IMR-90 (cell line): ENCODE data around the gene TBC1D24. TPM values are rescaled to one million over a fixed set of nuclear protein-coding genes. Genes with fewer than 3 reads are reported as not detected.

Experiments used
- ATAC-seq: fragments of 200-7000 bp; cut with Tn5 transposase; 2 replicates; pipeline ENCODE4 v1.9.1; 2020; ENCODE audit warnings: low read depth, mild to moderate bottlenecking, moderate library complexity
- BruUV-seq: library from RNA; stranded (reverse); fragments of 400-500 nt; replicated peaks from 2 replicates; lab custom pipeline; 2021; lab: Mats Ljungman, UMichigan
- CTCF ChIA-PET: fragments of 300-600 bp; formaldehyde crosslinking; extraction: SDS; loops from one replicate; lab custom pipeline; 2021; ENCODE audit warnings: antibody characterized with exemption; lab: Yijun Ruan, JAX
- POLR2A ChIA-PET: fragments of 300-600 bp; sonication (Branson Sonifier 250); formaldehyde crosslinking; loops from one replicate; lab custom pipeline; 2022; ENCODE audit warnings: antibody characterized with exemption; ENCODE audit not compliant: unreplicated experiment; lab: Charles Lee
- DNase-seq: peaks from one replicate; pipeline ENCODE4 v3.0.0; 2013
- H2AFZ ChIP-seq: replicated peaks from 2 replicates; pipeline ENCODE3; 2013; ENCODE audit warnings: low read length, mild to moderate bottlenecking; ENCODE audit not compliant: poor library complexity
- H2AK5ac ChIP-seq: 2 replicates; pipeline ENCODE4 v1.6.1; 2013; ENCODE audit warnings: low read depth, low read length, inconsistent platforms
- H2AK9ac ChIP-seq: replicated peaks from 2 replicates; pipeline ENCODE3; 2013; ENCODE audit warnings: mild to moderate bottlenecking, low read depth, low read length, moderate library complexity; ENCODE audit not compliant: poor library complexity
- H2BK120ac ChIP-seq: 2 replicates; pipeline ENCODE4 v1.6.1; 2013; ENCODE audit warnings: low read depth, low read length, inconsistent platforms
- H2BK15ac ChIP-seq: 3 replicates; pipeline ENCODE4 v1.6.1; 2013; ENCODE audit warnings: low read depth, low read length, inconsistent platforms
- H2BK20ac ChIP-seq: 2 replicates; pipeline ENCODE4 v1.6.1; 2013; ENCODE audit warnings: low read depth, mild to moderate bottlenecking, inconsistent platforms, low read length, moderate library complexity
- H2BK5ac ChIP-seq: 2 replicates; pipeline ENCODE4 v1.6.1; 2013; ENCODE audit warnings: mild to moderate bottlenecking, low read depth, low read length, inconsistent platforms; ENCODE audit not compliant: poor library complexity, severe bottlenecking
- H3K14ac ChIP-seq: replicated peaks from 2 replicates; pipeline ENCODE4 v1.6.1; 2013; ENCODE audit warnings: low read depth, low read length, inconsistent platforms
- H3K18ac ChIP-seq: 2 replicates; pipeline ENCODE4 v1.6.1; 2013; ENCODE audit warnings: low read depth, low read length, control low read depth
- H3K23ac ChIP-seq: 2 replicates; pipeline ENCODE4 v1.6.1; 2013; ENCODE audit warnings: low read depth, low read length, inconsistent platforms
- H3K27ac ChIP-seq: 2 replicates; pipeline ENCODE4 v1.5.1; 2013; ENCODE audit warnings: mild to moderate bottlenecking, control low read depth, low read length; ENCODE audit not compliant: insufficient read depth
- H3K27me3 ChIP-seq: 2 replicates; pipeline ENCODE4 v1.6.1; 2013; ENCODE audit warnings: low read length; ENCODE audit not compliant: control insufficient read depth, insufficient read depth
- H3K36me3 ChIP-seq: 2 replicates; pipeline ENCODE4 v1.6.1; 2013; ENCODE audit warnings: low read length, mixed read lengths; ENCODE audit not compliant: control insufficient read depth, insufficient read depth
- H3K4ac ChIP-seq: 2 replicates; pipeline ENCODE4 v1.6.1; 2013; ENCODE audit warnings: low read depth, low read length, inconsistent platforms
- H3K4me1 ChIP-seq: 2 replicates; pipeline ENCODE4 v1.6.1; 2013; ENCODE audit warnings: low read length, mixed read lengths; ENCODE audit not compliant: control insufficient read depth, insufficient read depth
- H3K4me2 ChIP-seq: 2 replicates; pipeline ENCODE4 v1.6.1; 2013; ENCODE audit warnings: low read depth, mild to moderate bottlenecking, control low read depth, low read length, moderate library complexity
- H3K4me3 ChIP-seq: 2 replicates; pipeline ENCODE4 v1.5.1; 2013; ENCODE audit warnings: low read depth, mild to moderate bottlenecking, control low read depth, low read length, moderate library complexity; ENCODE audit not compliant: insufficient read depth
- H3K56ac ChIP-seq: 2 replicates; pipeline ENCODE4 v1.6.1; 2013; ENCODE audit warnings: low read length, inconsistent platforms; ENCODE audit not compliant: insufficient read depth; ENCODE audit errors: extremely low read depth
- H3K79me1 ChIP-seq, 2 experiments: 2 replicates each; pipeline ENCODE4 v1.6.1; 2013; ENCODE audit warnings: low read length in 2 of 2, inconsistent platforms in 1 of 2, low read depth in 1 of 2
- H3K9ac ChIP-seq: 2 replicates; pipeline ENCODE4 v1.6.1; 2013; ENCODE audit warnings: low read depth, low read length, control low read depth
- H3K9me1 ChIP-seq: 2 replicates; pipeline ENCODE4 v1.6.1; 2013; ENCODE audit warnings: low read length, inconsistent platforms; ENCODE audit not compliant: insufficient read depth
- H3K9me3 ChIP-seq: 2 replicates; pipeline ENCODE4 v1.6.1; 2013; ENCODE audit warnings: low read length; ENCODE audit not compliant: control insufficient read depth, insufficient read depth
- H4K20me1 ChIP-seq: 2 replicates; pipeline ENCODE4 v1.6.1; 2013; ENCODE audit warnings: low read length, inconsistent platforms; ENCODE audit not compliant: insufficient read depth
- H4K5ac ChIP-seq: 2 replicates; pipeline ENCODE4 v1.6.1; 2013; ENCODE audit warnings: mild to moderate bottlenecking, low read depth, low read length, control low read depth
- H4K8ac ChIP-seq, 2 experiments: 2 replicates each; pipeline ENCODE4 v1.6.1; 2013; ENCODE audit warnings: low read depth in 2 of 2, low read length in 2 of 2, control low read depth in 1 of 2, inconsistent platforms in 1 of 2
- H4K91ac ChIP-seq: 2 replicates; pipeline ENCODE4 v1.6.1; 2013; ENCODE audit warnings: low read depth, low read length, inconsistent platforms; ENCODE audit not compliant: insufficient read depth
- BHLHE40 ChIP-seq: fragments of 150-350 bp; IDR thresholded peaks from 2 replicates; pipeline ENCODE4 v1.6.1; 2016; ENCODE audit warnings: mild to moderate bottlenecking, low read depth, low read length
- CEBPB ChIP-seq: IDR thresholded peaks from 2 replicates; pipeline ENCODE4 v1.6.1; 2012; ENCODE audit warnings: low read depth, low read length, improper control_type of control experiment
- CHD1 ChIP-seq: IDR thresholded peaks from 2 replicates; pipeline ENCODE4 v1.6.1; 2012; ENCODE audit warnings: low read depth, low read length, improper control_type of control experiment
- ELK1 ChIP-seq: fragments of 150-350 bp; IDR thresholded peaks from 2 replicates; pipeline ENCODE4 v1.6.1; 2016; ENCODE audit warnings: low read depth, mild to moderate bottlenecking, low read length, moderate library complexity, borderline replicate concordance
- FOS ChIP-seq: fragments of 150-350 bp; IDR thresholded peaks from 2 replicates; pipeline ENCODE4 v1.6.1; 2016; ENCODE audit warnings: low read depth, low read length
- MAFK ChIP-seq: IDR thresholded peaks from 2 replicates; pipeline ENCODE4 v1.6.1; 2012; ENCODE audit warnings: low read depth, low read length, improper control_type of control experiment
- MAZ ChIP-seq: IDR thresholded peaks from 2 replicates; pipeline ENCODE4 v1.6.1; 2012; ENCODE audit warnings: low read depth, mild to moderate bottlenecking, low read length, improper control_type of control experiment, moderate library complexity, borderline replicate concordance
- MXI1 ChIP-seq: IDR thresholded peaks from 2 replicates; pipeline ENCODE4 v1.6.1; 2012; ENCODE audit warnings: low read depth, mild to moderate bottlenecking, low read length, moderate library complexity, borderline replicate concordance
- NFE2L2 ChIP-seq: fragments of 150-350 bp; IDR thresholded peaks from 2 replicates; pipeline ENCODE4 v1.6.1; 2016; ENCODE audit warnings: low read depth, mild to moderate bottlenecking, low read length
- POLR2A ChIP-seq: IDR thresholded peaks from 2 replicates; pipeline ENCODE4 v1.6.1; 2012; ENCODE audit warnings: mild to moderate bottlenecking, low read depth, low read length
- RAD21 ChIP-seq: IDR thresholded peaks from 2 replicates; pipeline ENCODE4 v1.6.1; 2012; ENCODE audit warnings: low read length, improper control_type of control experiment
- RCOR1 ChIP-seq: IDR thresholded peaks from 2 replicates; pipeline ENCODE4 v1.6.1; 2012; ENCODE audit warnings: mild to moderate bottlenecking, low read length, improper control_type of control experiment; ENCODE audit not compliant: insufficient replicate concordance
- RFX5 ChIP-seq: IDR thresholded peaks from 2 replicates; pipeline ENCODE4 v1.8.0; 2012; ENCODE audit warnings: low read depth, mild to moderate bottlenecking, low read length, moderate library complexity
- SMC3 ChIP-seq: fragments of 150-350 bp; IDR thresholded peaks from 2 replicates; pipeline ENCODE4 v1.6.1; 2016; ENCODE audit warnings: low read depth, mild to moderate bottlenecking, antibody characterized with exemption, low read length, moderate library complexity
- WGBS, 2 experiments: methylation state at CpG; one replicate each; pipeline versions ENCODE4 v1.1.5 to v1.1.7; 2013; ENCODE audit warnings: missing lambda C conversion rate in 2 of 2; ENCODE audit not compliant: insufficient read length in 1 of 2; ENCODE audit errors: extremely low coverage in 2 of 2; 5-methylcytosine and 5-hydroxymethylcytosine counted together
- dilution Hi-C: fragments of 300-500 bp; cut with HindIII; formaldehyde crosslinking; loops from one replicate; pipeline ENCODE4 v1.14.3; 2018; ENCODE audit warnings: low sequenced_read_pairs; ENCODE audit not compliant: unreplicated experiment
- in situ Hi-C: fragments of 300-500 bp; cut with MboI; formaldehyde crosslinking; loops from 3 replicates; pipeline ENCODE4 v1.14.3; 2019; ENCODE audit warnings: low sequenced_read_pairs, inconsistent platforms, mixed read lengths
- intact Hi-C: fragments of 100-400 bp; cut with micrococcal nuclease; formaldehyde crosslinking; loops from 2 replicates; pipeline ENCODE4 v1.10.0; 2022
- polyA plus RNA-seq, 3 experiments: library from polyadenylated mRNA; depleted of rRNA; stranded (reverse); fragments of >200 nt; gene quantifications; 2 replicates each; pipeline ENCODE4 v1.2.3, GENCODE V29; 2012; ENCODE audit warnings: low replicate concordance in 1 of 3
- total RNA-seq: library from RNA; depleted of rRNA; stranded (reverse); fragments of >200 nt; gene quantifications from 2 replicates; pipeline ENCODE4 v1.2.3, GENCODE V29; 2012
- TF ChIP-seq, protein P1 (sequence below): fragments of 150-350 bp; IDR thresholded peaks from 2 replicates; pipeline ENCODE4 v1.6.1; 2017; ENCODE audit warnings: mild to moderate bottlenecking, antibody characterized with exemption, low read length, low read depth

Gene TBC1D24
- total and polyA plus RNA-seq, 2 of the 4 experiments (the other 2 are of a cell fraction): 7.5 to 13.4 TPM

DNA sequence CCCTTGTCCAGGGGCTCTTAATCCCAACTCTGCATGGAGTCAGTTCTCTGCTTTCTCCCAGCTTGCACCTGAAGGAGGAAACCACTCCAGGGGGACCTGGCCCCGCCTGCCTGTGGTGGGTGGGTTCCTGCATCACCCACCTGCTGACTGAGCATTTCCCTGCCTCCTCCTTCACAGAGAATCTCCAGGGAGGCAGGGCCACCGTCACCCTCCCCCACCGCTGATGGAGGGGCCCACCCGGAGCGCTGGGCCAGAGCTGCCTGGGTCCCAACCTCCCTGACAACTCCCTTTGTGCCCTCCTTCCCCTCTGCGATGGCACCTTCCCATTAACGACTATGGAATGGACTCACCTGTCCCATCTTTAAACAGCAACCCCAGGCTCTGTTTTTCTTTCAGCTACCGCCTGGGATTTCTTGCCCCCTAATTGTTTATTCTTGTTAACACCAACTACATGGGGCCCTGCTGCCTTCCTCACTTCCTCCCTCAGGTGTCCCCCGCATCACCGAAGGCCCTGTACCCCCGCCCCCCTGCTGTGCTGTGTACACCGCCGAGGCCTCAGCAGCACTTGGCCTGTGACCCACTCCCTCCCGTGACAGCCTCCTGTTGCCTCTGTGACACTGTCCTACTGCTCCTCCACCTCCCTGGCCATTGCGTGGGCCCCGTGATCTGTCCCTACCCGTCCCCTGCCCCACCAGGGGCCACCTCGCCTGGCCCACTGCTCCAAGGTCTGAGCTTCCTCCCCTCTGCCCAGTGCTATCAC is 15.9 kb upstream of the TBC1D24 start:
- no peak overlapping the region for H2BK20ac ChIP-seq
- H3K14ac ChIP-seq: peak overlapping the region; percentile 81
- H4K5ac ChIP-seq: peak overlapping the region; percentile 61; the same call in 1 of the 2 replicates
- peaks cover 7% of the 10 kb centered on the region; the same call in 1 of the 2 replicates for H3K4me1 ChIP-seq
- peak overlapping the region; percentile 56 for H3K9ac ChIP-seq
- H3K27me3 ChIP-seq: no peaks in the 10 kb centered on the region
- H2AK5ac ChIP-seq: peak overlapping the region; percentile 36
- peak overlapping the region; percentile 10; the same call in 1 of the 2 replicates for H3K27ac ChIP-seq
- H2BK15ac ChIP-seq: no peak overlapping the region
- peak overlapping the region; percentile 77 for H3K4ac ChIP-seq
- no peak overlapping the region for H3K56ac ChIP-seq
- no peak overlapping the region for H2BK120ac ChIP-seq
- peaks cover 16% of the 10 kb centered on the region for H3K36me3 ChIP-seq
- ATAC-seq (no peak; the same call in 1 of the 2 replicates), DNase-seq (no peak)
- dilution Hi-C loops: no loop called here
- H3K18ac ChIP-seq: no peak overlapping the region
- H2AFZ ChIP-seq: peak overlapping the region; percentile 95
- POLR2A ChIA-PET: interaction anchor here (0.5 to 0.6 kb wide), 2 partner anchors 30 to 170 kb away, joined by 3 to 5 read pairs; partner anchors contain the start of gene CCNF
- peak overlapping the region; percentile 93 for H3K4me2 ChIP-seq
- H3K9me1 ChIP-seq: no peaks in the 10 kb centered on the region; the same call in 1 of the 2 replicates
- 18% methylated on average over 14 of the region's 18 CpGs; no CpG with 5 or more reads in 1 of the 2 experiments for WGBS, 2 experiments
- H3K4me3 ChIP-seq: peak overlapping the region; percentile 53
- H2BK5ac ChIP-seq: peak overlapping the region; percentile 6
- H3K9me3 ChIP-seq: no peaks in the 10 kb centered on the region
- H2AK9ac ChIP-seq: peak overlapping the region; percentile 83
- intact Hi-C loops: no loop called here
- no TSS peak for BruUV-seq
- peak overlapping the region; percentile 37 to 54; a peak in 3 of 4 replicates for H4K8ac ChIP-seq
- H4K20me1 ChIP-seq: no peaks in the 10 kb centered on the region; the same call in 1 of the 2 replicates
- peaks cover 3 to 43% of the 10 kb centered on the region in 2 experiments; a peak in 1 of 4 replicates for H3K79me1 ChIP-seq
- no peak overlapping the region for H4K91ac ChIP-seq
- peak overlapping the region; percentile 70 for H3K23ac ChIP-seq
- CTCF ChIA-PET: interaction anchor here (0.7 kb wide), 1 partner anchor 79 kb away, joined by 3 read pairs; no protein-coding TSS in a partner anchor
- in situ Hi-C loops: no loop called here
- no peak for TF ChIP-seq FOS
- no peak for TF ChIP-seq MAFK
- no peak for TF ChIP-seq CHD1
- TF ChIP-seq, protein P1, sequence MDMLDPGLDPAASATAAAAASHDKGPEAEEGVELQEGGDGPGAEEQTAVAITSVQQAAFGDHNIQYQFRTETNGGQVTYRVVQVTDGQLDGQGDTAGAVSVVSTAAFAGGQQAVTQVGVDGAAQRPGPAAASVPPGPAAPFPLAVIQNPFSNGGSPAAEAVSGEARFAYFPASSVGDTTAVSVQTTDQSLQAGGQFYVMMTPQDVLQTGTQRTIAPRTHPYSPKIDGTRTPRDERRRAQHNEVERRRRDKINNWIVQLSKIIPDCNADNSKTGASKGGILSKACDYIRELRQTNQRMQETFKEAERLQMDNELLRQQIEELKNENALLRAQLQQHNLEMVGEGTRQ: no peak
- no peak for TF ChIP-seq BHLHE40
- no peak for TF ChIP-seq ELK1
- no peak for TF ChIP-seq MAZ
- no peak for TF ChIP-seq SMC3
- TF ChIP-seq RCOR1: no peak
- no peak for TF ChIP-seq MXI1
- no peak for TF ChIP-seq CEBPB
- no peak for TF ChIP-seq RAD21
- TF ChIP-seq RFX5: no peak
- no peak for TF ChIP-seq POLR2A
- TF ChIP-seq NFE2L2: no peak
